CD4-positive, alpha-beta memory T cell (primary cell): ENCODE measurements around the gene TAOK3. TPM values are rescaled to one million over a fixed set of nuclear protein-coding genes. Genes with fewer than 3 reads are reported as not detected.

Source experiments
- CTCF ChIA-PET: fragments of 350-600 bp; sonication (Branson Sonifier 250); formaldehyde crosslinking; loops from one replicate; lab custom pipeline; 2021; ENCODE audit warnings: inconsistent platforms; ENCODE audit not compliant: partially characterized antibody; lab: Charles Lee
- POLR2A ChIA-PET: fragments of 350-600 bp; sonication (Branson Sonifier 250); formaldehyde crosslinking; loops from one replicate; lab custom pipeline; 2021; ENCODE audit not compliant: partially characterized antibody; lab: Charles Lee
- DNase-seq, 5 donors: peaks; one replicate each; pipeline versions ENCODE4 v3.0.0 to v3.0.0-alpha.2; 2020 to 2022; ENCODE audit warnings: mixed read lengths in 1 of 5
- H3K27ac ChIP-seq: one replicate; pipeline ENCODE4 v1.7.0; 2013; ENCODE audit warnings: low read depth, low read length
- H3K27me3 ChIP-seq: 2 replicates; pipeline ENCODE4 v1.7.0; 2013; ENCODE audit warnings: mild to moderate bottlenecking, low read length, moderate library complexity; ENCODE audit not compliant: insufficient read depth
- H3K36me3 ChIP-seq: 2 replicates; pipeline ENCODE4 v1.7.0; 2013; ENCODE audit warnings: mild to moderate bottlenecking, low read length, moderate library complexity; ENCODE audit not compliant: insufficient read depth
- H3K4me1 ChIP-seq: 2 replicates; pipeline ENCODE4 v1.7.0; 2013; ENCODE audit warnings: mild to moderate bottlenecking, low read length, moderate library complexity; ENCODE audit not compliant: insufficient read depth
- H3K4me3 ChIP-seq, 2 donors: one replicate each; pipeline ENCODE4 v1.7.0; 2013; ENCODE audit warnings: low read length in 2 of 2, mild to moderate bottlenecking in 1 of 2
- H3K9me3 ChIP-seq, 2 donors: one replicate each; pipeline ENCODE4 v1.7.0; 2013; ENCODE audit warnings: low read length in 2 of 2, control low read depth in 1 of 2; ENCODE audit not compliant: control insufficient read depth in 1 of 2
- H3K27ac Mint-ChIP-seq, 7 donors: one replicate each; pipeline ENCODE4 v1.8.0; 2020 to 2021; ENCODE audit warnings: mixed read lengths in 7 of 7, mild to moderate bottlenecking in 6 of 7, inconsistent platforms in 3 of 7, moderate library complexity in 3 of 7
- H3K27me3 Mint-ChIP-seq, 2 donors: one replicate each; pipeline ENCODE4 v1.8.0; 2020 to 2021; ENCODE audit warnings: mixed read lengths in 2 of 2
- H3K36me3 Mint-ChIP-seq, 2 donors: one replicate each; pipeline ENCODE4 v1.8.0; 2020 to 2021; ENCODE audit warnings: mixed read lengths in 2 of 2, inconsistent platforms in 1 of 2, mild to moderate bottlenecking in 1 of 2
- H3K4me1 Mint-ChIP-seq, 4 donors: one replicate each; pipeline ENCODE4 v1.8.0; 2020 to 2021; ENCODE audit warnings: mixed read lengths in 4 of 4, mild to moderate bottlenecking in 1 of 4
- H3K4me3 Mint-ChIP-seq, 8 donors: one replicate each; pipeline ENCODE4 v1.8.0; 2020 to 2021; ENCODE audit warnings: mixed read lengths in 8 of 8, mild to moderate bottlenecking in 7 of 8, moderate library complexity in 6 of 8, inconsistent platforms in 3 of 8
- H3K9me3 Mint-ChIP-seq, 8 donors: one replicate each; pipeline ENCODE4 v1.8.0; 2020 to 2021; ENCODE audit warnings: mixed read lengths in 8 of 8, mild to moderate bottlenecking in 5 of 8, inconsistent platforms in 3 of 8, moderate library complexity in 1 of 8
- intact Hi-C: fragments of 100-400 bp; cut with micrococcal nuclease; formaldehyde crosslinking; loops from one replicate; pipeline ENCODE4 v1.15.1; 2023
- polyA plus RNA-seq, 2 donors: library from polyadenylated mRNA; unstranded; fragments of 300-500 nt; fragmentation: Illumina TruSeq; gene quantifications; one replicate each; pipeline ENCODE4 v1.2.3, GENCODE V29; 2021
- total RNA-seq, 2 experiments: library from RNA; stranded (reverse); gene quantifications; one replicate each; pipeline ENCODE4 v1.2.3, GENCODE V29; 2021

The TAOK3 gene
- total and polyA plus RNA-seq, 4 experiments from 2014 or later = 47.9 to 141 (median 75.4) TPM

DNA sequence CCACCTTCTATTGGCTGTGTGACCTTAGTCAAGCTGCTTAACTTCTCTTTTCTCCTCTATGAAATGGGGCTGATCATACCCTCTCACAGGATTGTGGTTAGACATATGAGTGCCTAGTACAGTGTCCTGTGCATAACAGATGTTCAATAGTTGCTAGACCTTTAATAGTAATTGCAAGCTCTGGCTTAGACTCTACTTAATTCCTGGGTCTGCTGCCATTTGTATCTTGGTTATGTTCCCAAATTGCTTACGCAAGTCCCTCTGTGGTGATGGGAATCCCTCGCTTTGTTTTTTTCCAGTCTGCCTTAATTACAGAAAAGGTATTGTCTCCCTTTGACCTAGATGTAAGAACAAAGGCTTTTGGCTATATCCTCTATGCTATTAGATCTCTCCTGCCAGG, 18.7 kb upstream of the TAOK3 start:
- Histone ChIP-seq H3K27ac (no peak overlapping the region), H3K4me3 (no peak overlapping the region), H3K36me3 (peaks cover 58% of the 10 kb centered on the region), H3K4me1 (no peaks in the 10 kb centered on the region), H3K9me3 (no peaks in the 10 kb centered on the region), H3K27me3 (no peaks in the 10 kb centered on the region)
- CTCF ChIA-PET = interaction anchor here (1.3 to 1.9 kb wide), 3 partner anchors 8 to 15 kb away, joined by 3 to 5 read pairs (median 4); partner anchors contain the start of gene SUDS3
- no peak for DNase-seq
- POLR2A ChIA-PET = interaction anchor here (0.6 kb wide), 1 partner anchor 16 kb away, joined by 3 read pairs; no protein-coding TSS in a partner anchor
- Mint-ChIP-seq H3K27me3 (no peaks in the 10 kb centered on the region), H3K36me3 (peaks cover 55 to 79% of the 10 kb centered on the region in 2 donors), H3K9me3 (peaks cover 0 to 2% (median 0%) of the 10 kb centered on the region in 8 donors), H3K4me3 (no peak overlapping the region), H3K4me1 (peaks cover 0 to 1% (median under 1%) of the 10 kb centered on the region in 4 donors), H3K27ac (peak overlapping the region in 1 of 7 donors; percentile 61)
- intact Hi-C loops = no loop called here

DNA sequence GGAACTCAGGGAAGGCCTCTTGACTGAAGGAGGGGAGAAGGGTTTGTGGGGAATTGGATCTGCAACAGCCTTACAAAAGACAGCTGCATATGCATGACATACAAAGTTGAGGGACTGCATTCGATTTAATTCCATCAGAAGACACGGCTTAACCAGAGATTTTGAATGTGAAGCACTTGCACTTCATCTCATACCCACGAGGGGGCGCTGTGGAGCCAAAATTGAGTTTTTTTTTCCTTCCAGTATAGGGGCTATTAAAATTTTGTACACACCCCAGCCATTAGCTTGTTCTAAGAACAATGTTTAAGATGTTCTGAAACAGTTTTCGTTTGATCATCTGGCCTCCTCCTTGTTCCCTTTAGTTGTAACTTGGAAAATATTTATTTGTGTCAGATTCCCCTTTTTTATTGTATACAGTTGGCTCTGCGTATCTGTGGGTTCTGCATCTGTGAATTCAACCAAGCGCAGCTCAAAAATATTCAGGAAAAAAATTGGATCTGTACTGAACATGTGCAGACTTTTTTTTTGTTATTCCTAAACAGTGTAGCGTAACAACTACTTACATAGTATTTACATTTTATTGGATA, 5.3 kb upstream of the TAOK3 start:
- peak overlapping the region; percentile 61 to 66 for H3K4me3 ChIP-seq
- Mint-ChIP-seq H3K27ac (peak overlapping the region; percentile 76 to 100 (median 97)), H3K27me3 (no peaks in the 10 kb centered on the region), H3K36me3 (peaks cover 12 to 40% of the 10 kb centered on the region in 2 donors), H3K9me3 (peaks cover 0 to 4% (median 0%) of the 10 kb centered on the region in 8 donors), H3K4me1 (peaks cover 22 to 42% (median 33%) of the 10 kb centered on the region in 4 donors), H3K4me3 (peak overlapping the region; percentile 82 to 98 (median 96))
- peak; percentile 65 to 75 (median 72) for DNase-seq
- POLR2A ChIA-PET = interaction anchor here (1.1 to 3.6 kb wide), 5 partner anchors 20 to 362 kb away, joined by 3 to 61 read pairs (median 6); partner anchors contain the start of genes PEBP1 and RFC5
- H3K36me3 ChIP-seq = peaks cover 22% of the 10 kb centered on the region
- intact Hi-C loops = loop anchor here (1.0 to 10.0 kb wide), 7 partner anchors 362 to 1739 kb away; partner anchors contain the start of genes FBXO21, RAB35, RFC5 and RNFT2
- H3K4me1 ChIP-seq = peaks cover 36% of the 10 kb centered on the region
- no peaks in the 10 kb centered on the region for H3K9me3 ChIP-seq
- peak overlapping the region; percentile 86 for H3K27ac ChIP-seq
- H3K27me3 ChIP-seq = no peaks in the 10 kb centered on the region
- CTCF ChIA-PET = interaction anchor here (0.8 to 4.6 kb wide), 23 partner anchors 9 to 1167 kb away, joined by 3 to 119 read pairs (median 6); partner anchors contain the start of gene PEBP1

- peak overlapping the region; percentile 86 for H3K27ac ChIP-seq
- H3K4me3 ChIP-seq = peak overlapping the region; percentile 61 to 66
- no peaks in the 10 kb centered on the region for H3K27me3 ChIP-seq
- POLR2A ChIA-PET = interaction anchor here (1.1 to 3.6 kb wide), 11 partner anchors 12 to 361 kb away, joined by 3 to 61 read pairs (median 6); partner anchors contain the start of genes PEBP1, RFC5 and WSB2
- H3K9me3 ChIP-seq = no peaks in the 10 kb centered on the region
- intact Hi-C loops = loop anchor here (1.0 to 10.0 kb wide), 7 partner anchors 361 to 1740 kb away; partner anchors contain the start of genes FBXO21, RAB35, RFC5 and RNFT2
- peaks cover 17% of the 10 kb centered on the region for H3K36me3 ChIP-seq
- Mint-ChIP-seq H3K9me3 (peaks cover 0 to 4% (median 0%) of the 10 kb centered on the region in 8 donors), H3K27me3 (no peaks in the 10 kb centered on the region), H3K27ac (peak overlapping the region; percentile 76 to 100 (median 98)), H3K4me3 (peak overlapping the region; percentile 82 to 98 (median 96)), H3K36me3 (peaks cover 12 to 38% of the 10 kb centered on the region in 2 donors), H3K4me1 (peaks cover 22 to 46% (median 34%) of the 10 kb centered on the region in 4 donors)
- peak in 2 of 5 donors; percentile 12 to 17 for DNase-seq
- CTCF ChIA-PET = interaction anchor here (0.8 to 4.6 kb wide), 37 partner anchors 8 to 1289 kb away, joined by 3 to 119 read pairs (median 7); partner anchors contain the start of genes PEBP1 and WSB2
- peaks cover 36% of the 10 kb centered on the region for H3K4me1 ChIP-seq
Observed at GRCh38 chr12:118377021-118377883, 4.5 kb upstream of the TAOK3 start.

- Mint-ChIP-seq H3K36me3 (peaks cover 7 to 30% of the 10 kb centered on the region in 2 donors), H3K27me3 (no peaks in the 10 kb centered on the region), H3K4me1 (peaks cover 22 to 53% (median 37%) of the 10 kb centered on the region in 4 donors), H3K27ac (peak within 1 kb of the TSS; percentile 98 to 100 (median 99)), H3K4me3 (peak within 1 kb of the TSS; percentile 96 to 98 (median 97)), H3K9me3 (peaks cover 0 to 4% (median 0%) of the 10 kb centered on the region in 8 donors)
- Histone ChIP-seq H3K9me3 (no peaks in the 10 kb centered on the region), H3K4me3 (peak within 1 kb of the TSS; percentile 61 to 66), H3K27me3 (no peaks in the 10 kb centered on the region), H3K27ac (peak within 1 kb of the TSS; percentile 86), H3K36me3 (peaks cover 10% of the 10 kb centered on the region), H3K4me1 (peaks cover 36% of the 10 kb centered on the region)
- peak; percentile 90 to 98 (median 93) for DNase-seq
- ChIA-PET CTCF (interaction anchor here (0.6 to 4.6 kb wide), 49 partner anchors 8 to 1290 kb away, joined by 3 to 119 read pairs (median 5); partner anchors contain the start of genes PEBP1, RFC5 and WSB2), POLR2A (interaction anchor here (0.7 to 3.6 kb wide), 20 partner anchors 11 to 501 kb away, joined by 3 to 61 read pairs (median 4); partner anchors contain the start of genes PEBP1, RFC5 and WSB2)
- intact Hi-C loops = loop anchor here (1.0 to 10.0 kb wide), 10 partner anchors 194 to 1741 kb away; partner anchors contain the start of genes FBXO21, PEBP1, RAB35 and RFC5
Observed at GRCh38 chr12:118376089-118377020, 3.6 kb upstream of the TAOK3 start, which contains the start of gene SUDS3. TSS of gene SUDS3 (plus strand) at chr12:118376555. CDS start at chr12:118376692, 137 bp downstream.

- Histone ChIP-seq H3K9me3 (no peaks in the 10 kb centered on the region), H3K36me3 (peaks cover 8% of the 10 kb centered on the region), H3K4me1 (peaks cover 46% of the 10 kb centered on the region), H3K27me3 (no peaks in the 10 kb centered on the region), H3K4me3 (no peak overlapping the region), H3K27ac (no peak overlapping the region)
- peak overlapping the region in 6 of 8 donors; percentile 41 to 98 (median 96) for H3K4me3 Mint-ChIP-seq
- ChIA-PET POLR2A (interaction anchor here (0.7 to 3.6 kb wide), 10 partner anchors 10 to 500 kb away, joined by 3 to 61 read pairs (median 8); partner anchors contain the start of genes PEBP1 and WSB2), CTCF (interaction anchor here (0.6 to 4.6 kb wide), 39 partner anchors 8 to 1291 kb away, joined by 3 to 119 read pairs (median 6); partner anchors contain the start of genes PEBP1, RFC5 and WSB2)
- peak overlapping the region in 3 of 7 donors; percentile 37 to 100 (median 99) for H3K27ac Mint-ChIP-seq
- peaks cover 0 to 4% (median 0%) of the 10 kb centered on the region in 8 donors for H3K9me3 Mint-ChIP-seq
- peaks cover 6 to 25% of the 10 kb centered on the region in 2 donors for H3K36me3 Mint-ChIP-seq
- intact Hi-C loops = loop anchor here (5.0 to 10.0 kb wide), 4 partner anchors 1169 to 1742 kb away; partner anchors contain the start of genes FBXO21, RAB35, RNFT2 and SPRING1
- peaks cover 27 to 63% (median 45%) of the 10 kb centered on the region in 4 donors for H3K4me1 Mint-ChIP-seq
- no peak for DNase-seq
- no peaks in the 10 kb centered on the region for H3K27me3 Mint-ChIP-seq
Observed at GRCh38 chr12:118375348-118375747, 2.6 kb upstream of the TAOK3 start.
